Fibroblast of pulmonary artery (primary cell): ENCODE measurements around the gene IAH1.
A peak's percentile ranks its signal among the peaks of the same experiment; 100 is the strongest.

ENCODE experiments used
- DNase-seq: peaks from one replicate; pipeline ENCODE4 v3.0.0-alpha.2; 2010; ENCODE audit warnings: low read depth
- H3K4me3 ChIP-seq: replicated peaks from 2 replicates; pipeline ENCODE4 v1.5.1; 2011; ENCODE audit warnings: low read depth, mild to moderate bottlenecking, control low read depth, low read length, moderate library complexity
- CTCF ChIP-seq: IDR thresholded peaks from 2 replicates; pipeline ENCODE4 v1.5.1; 2011; ENCODE audit warnings: mild to moderate bottlenecking, control low read depth, low read length, inconsistent platforms; ENCODE audit errors: missing control alignments

IAH1 gene

GRCh38 chr2:9473308-9473984, 905 bp upstream of the IAH1 start:
- peak overlapping the region; percentile 67 for H3K4me3 ChIP-seq
- no peak for DNase-seq
- peak; percentile 2 for TF ChIP-seq CTCF

GRCh38 chr2:9473985-9474360, 378 bp upstream of the IAH1 start:
- H3K4me3 ChIP-seq: peak overlapping the region; percentile 67
- peak; percentile 29 for DNase-seq
- no peak for TF ChIP-seq CTCF

- no peak overlapping the region for H3K4me3 ChIP-seq
- no peak for DNase-seq
- TF ChIP-seq CTCF: no peak
Observed at GRCh38 chr2:9477914-9478313, 3.6 kb downstream of the IAH1 start.

- no peak for TF ChIP-seq CTCF
- no peak overlapping the region for H3K4me3 ChIP-seq
- no peak for DNase-seq
Observed at GRCh38 chr2:9478526-9478925, 4.2 kb downstream of the IAH1 start.

GRCh38 chr2:9480157-9480556, 5.8 kb downstream of the IAH1 start:
- DNase-seq: no peak
- no peak overlapping the region for H3K4me3 ChIP-seq
- TF ChIP-seq CTCF: no peak

GRCh38 chr2:9483107-9483506, 8.8 kb downstream of the IAH1 start:
- TF ChIP-seq CTCF: no peak
- H3K4me3 ChIP-seq: no peak overlapping the region
- DNase-seq: no peak

- no peak for DNase-seq
- TF ChIP-seq CTCF: no peak
- H3K4me3 ChIP-seq: no peak overlapping the region
Observed at GRCh38 chr2:9484533-9484932, 10.2 kb downstream of the IAH1 start.
